GM23338 (cell line): ENCODE results near the gene MLF2. TPM values are rescaled to one million over a fixed set of nuclear protein-coding genes. Genes with fewer than 3 reads are reported as not detected.
A peak's percentile ranks its signal among the peaks of the same experiment; 100 is the strongest.

Experiments
- ATAC-seq: fragments of 200-7000 bp; cut with Tn5 transposase; 3 replicates; pipeline ENCODE4 v1.9.1; 2020
- DNase-seq: peaks from one replicate; pipeline ENCODE4 v3.0.0-alpha.2; 2015; ENCODE audit warnings: low spot score
- H2AFZ ChIP-seq: fragments of 200-600 bp; sonication (generic); 2 replicates; pipeline ENCODE4 v1.8.0; 2016; ENCODE audit warnings: antibody characterized with exemption, mild to moderate bottlenecking, moderate library complexity
- H3F3A ChIP-seq: fragments of 200-600 bp; sonication (generic); replicated peaks from 2 replicates; pipeline ENCODE4 v1.8.0; 2017; ENCODE audit warnings: antibody characterized with exemption, mixed run types, low read depth
- H3K27ac ChIP-seq: fragments of 200-600 bp; sonication (generic); 2 replicates; pipeline ENCODE4 v1.6.1; 2016; ENCODE audit warnings: low read depth
- H3K27me3 ChIP-seq: fragments of 200-600 bp; sonication (generic); 2 replicates; pipeline ENCODE4 v1.8.0; 2016; ENCODE audit warnings: mild to moderate bottlenecking, mixed run types, moderate library complexity; ENCODE audit not compliant: insufficient read depth
- H3K36me3 ChIP-seq: fragments of 200-600 bp; sonication (generic); 2 replicates; pipeline ENCODE4 v1.8.0; 2016; ENCODE audit warnings: mild to moderate bottlenecking; ENCODE audit not compliant: insufficient read depth
- H3K4me1 ChIP-seq: fragments of 200-600 bp; sonication (generic); 2 replicates; pipeline ENCODE4 v1.8.0; 2016; ENCODE audit warnings: mild to moderate bottlenecking, moderate library complexity; ENCODE audit not compliant: insufficient read depth
- H3K4me2 ChIP-seq: fragments of 200-600 bp; sonication (generic); 2 replicates; pipeline ENCODE4 v1.7.1; 2017; ENCODE audit warnings: mixed run types
- H3K4me3 ChIP-seq: fragments of 200-600 bp; sonication (generic); 2 replicates; pipeline ENCODE4 v1.6.1; 2016; ENCODE audit warnings: mixed run types
- H3K79me2 ChIP-seq: fragments of 200-600 bp; sonication (generic); replicated peaks from 2 replicates; pipeline ENCODE4 v1.8.0; 2017; ENCODE audit warnings: mild to moderate bottlenecking; ENCODE audit not compliant: insufficient read depth
- H3K9me2 ChIP-seq: fragments of 200-600 bp; sonication (generic); 2 replicates; pipeline ENCODE4 v1.8.0; 2017; ENCODE audit not compliant: insufficient read depth
- H4K20me1 ChIP-seq: fragments of 200-600 bp; sonication (generic); replicated peaks from 2 replicates; pipeline ENCODE4 v1.8.0; 2017; ENCODE audit warnings: mild to moderate bottlenecking; ENCODE audit not compliant: insufficient read depth
- H3K27ac Mint-ChIP-seq: 2 replicates; pipeline ENCODE4 v1.8.0; 2020; ENCODE audit warnings: inconsistent platforms, mild to moderate bottlenecking, moderate library complexity, mixed read lengths
- H3K27me3 Mint-ChIP-seq: 3 replicates; pipeline ENCODE4 v1.8.0; 2022; ENCODE audit warnings: low read depth, mild to moderate bottlenecking, moderate library complexity, mixed read lengths, inconsistent platforms; ENCODE audit not compliant: insufficient read depth, poor library complexity
- H3K36me3 Mint-ChIP-seq: 3 replicates; pipeline ENCODE4 v1.8.0; 2021; ENCODE audit warnings: low read depth, mild to moderate bottlenecking, inconsistent platforms, moderate library complexity, mixed read lengths
- H3K4me1 Mint-ChIP-seq: 3 replicates; pipeline ENCODE4 v1.8.0; 2020; ENCODE audit warnings: mild to moderate bottlenecking, inconsistent platforms, mixed read lengths
- H3K4me3 Mint-ChIP-seq: 3 replicates; pipeline ENCODE4 v1.8.0; 2021; ENCODE audit warnings: moderate library complexity, mild to moderate bottlenecking, inconsistent platforms, mixed read lengths
- H3K9me3 Mint-ChIP-seq: 3 replicates; pipeline ENCODE4 v1.8.0; 2020; ENCODE audit warnings: moderate library complexity, mild to moderate bottlenecking, inconsistent platforms, mixed read lengths
- CREB1 ChIP-seq: fragments of 250-450 bp; sonication (Bioruptor Pico); IDR thresholded peaks from 2 replicates; pipeline ENCODE4 v1.5.0; 2020; ENCODE audit warnings: low read depth, mild to moderate bottlenecking, moderate library complexity
- EZH2 ChIP-seq: fragments of 200-600 bp; sonication (generic); IDR thresholded peaks from one replicate; pipeline ENCODE4 v1.8.0; 2017; ENCODE audit warnings: antibody characterized with exemption, mild to moderate bottlenecking, low read depth; ENCODE audit not compliant: unreplicated experiment
- EZH2phosphoT487 ChIP-seq: fragments of 200-600 bp; sonication (generic); IDR thresholded peaks from one replicate; pipeline ENCODE4 v1.8.1; 2018; ENCODE audit warnings: antibody characterized with exemption; ENCODE audit not compliant: unreplicated experiment
- JUNB ChIP-seq: IDR thresholded peaks from one replicate; pipeline ENCODE4 v1.6.1; 2016; ENCODE audit warnings: antibody characterized with exemption; ENCODE audit not compliant: unreplicated experiment
- NANOG ChIP-seq: IDR thresholded peaks from 2 replicates; pipeline ENCODE4 v1.6.1; 2016; ENCODE audit warnings: antibody characterized with exemption, borderline replicate concordance
- POLR2AphosphoS5 ChIP-seq: IDR thresholded peaks from 2 replicates; pipeline ENCODE4 v1.6.1; 2016; ENCODE audit warnings: antibody characterized with exemption, low read depth
- STAT1 ChIP-seq: IDR thresholded peaks from one replicate; pipeline ENCODE4 v1.6.1; 2016; ENCODE audit warnings: antibody characterized with exemption; ENCODE audit not compliant: unreplicated experiment
- ZNF114 ChIP-seq: fragments of 250-450 bp; sonication (Bioruptor Pico); IDR thresholded peaks from 2 replicates; pipeline ENCODE4 v1.5.0; 2020; ENCODE audit warnings: mild to moderate bottlenecking, moderate library complexity
- ZNF331 ChIP-seq: fragments of 250-450 bp; sonication (Bioruptor Pico); IDR thresholded peaks from 2 replicates; pipeline ENCODE4 v1.5.0; 2020; ENCODE audit warnings: low read depth, mild to moderate bottlenecking, moderate library complexity
- polyA plus RNA-seq: library from polyadenylated mRNA; unstranded; fragments of >200 nt; fragmentation: Nextera tagmentation; extraction: Ambion mirVana; gene quantifications from 2 replicates; pipeline ENCODE4 v1.2.1, GENCODE V29; 2016
- total RNA-seq: library from RNA; depleted of rRNA; stranded (reverse); fragments of >200 nt; shearing (Covaris generic); gene quantifications from 2 replicates; pipeline ENCODE4 v1.2.3, GENCODE V29; 2014
- TF ChIP-seq, protein P1 (sequence below), 2 experiments: fragments of 200-600 bp in 1 of 2; sonication (generic) in 1 of 2; conservative IDR thresholded peaks; 2 replicates each; pipeline versions ENCODE4 v1.5.1 to v1.6.1; 2016 to 2017; ENCODE audit warnings: antibody characterized with exemption in 2 of 2, low read depth in 2 of 2, mild to moderate bottlenecking in 2 of 2, moderate library complexity in 1 of 2
- TF ChIP-seq, protein P2 (sequence below): IDR thresholded peaks from one replicate; pipeline ENCODE4 v1.6.1; 2018; ENCODE audit warnings: antibody characterized with exemption; ENCODE audit not compliant: unreplicated experiment
- TF ChIP-seq, protein P3 (sequence below): IDR thresholded peaks from 2 replicates; pipeline ENCODE4 v1.6.1; 2016; ENCODE audit warnings: antibody characterized with exemption
- TF ChIP-seq, protein P4 (sequence below): fragments of 250-450 bp; sonication (Bioruptor Pico); IDR thresholded peaks from 2 replicates; pipeline ENCODE4 v1.5.0; 2020; ENCODE audit warnings: mild to moderate bottlenecking, moderate library complexity

MLF2 gene
- total and polyA plus RNA-seq, 2 experiments from 2014 or later: 280 to 289 TPM

DNA sequence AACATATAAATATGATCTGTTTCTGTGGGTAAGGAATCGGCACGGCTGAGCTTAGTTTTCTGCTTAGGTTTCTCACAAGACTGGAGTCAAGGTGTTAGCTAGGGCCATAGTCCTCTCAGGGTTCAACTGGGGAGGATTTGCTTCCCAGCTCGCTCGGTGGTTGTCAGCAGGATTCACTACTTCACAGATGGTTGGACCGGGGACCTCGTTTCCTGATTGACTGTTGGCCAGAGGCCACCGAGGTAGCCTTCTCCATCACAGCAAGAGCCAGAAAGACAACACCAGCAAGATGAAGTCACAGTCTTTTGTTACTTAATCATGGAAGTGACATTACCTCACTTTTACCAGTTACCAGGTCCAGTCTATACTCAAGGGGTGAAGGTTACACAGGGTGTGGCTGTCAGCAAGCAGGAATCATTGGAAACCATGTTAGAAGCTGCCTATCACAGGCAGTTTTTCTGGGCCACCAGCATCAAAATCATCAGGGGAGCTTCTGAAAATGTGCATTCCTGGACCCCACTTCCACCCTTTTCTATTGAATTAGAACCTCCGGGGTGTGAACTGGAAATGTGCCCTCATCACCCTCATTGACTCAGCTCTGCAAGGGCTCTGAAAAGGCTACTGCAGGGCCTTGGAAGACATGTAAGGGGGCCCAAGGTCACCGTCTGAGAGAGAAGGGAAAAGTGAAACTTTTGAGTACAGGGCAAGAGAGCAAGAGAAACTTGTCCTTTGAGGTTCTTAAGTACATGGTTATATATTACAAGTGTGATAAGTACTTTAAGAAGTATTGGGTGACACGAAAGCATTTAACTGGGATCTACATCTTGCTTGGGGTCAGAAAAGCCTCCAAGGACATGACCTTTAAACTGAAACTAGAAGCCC, 18.2 kb downstream of the MLF2 start:
- Histone ChIP-seq H3K36me3 (0 out of 2 replicates have a peak, but pooled peaks cover 1% of the 10 kb centered on the region), H3K79me2 (no peaks in the 10 kb centered on the region), H4K20me1 (0 out of 2 replicates have a peak, but pooled peaks cover 2% of the 10 kb centered on the region), H3K4me2 (no peak overlapping the region), H3K27ac (peak overlapping the region; percentile 2; the same call in 1 of the 2 replicates), H2AFZ (no peak overlapping the region), H3K4me3 (no peak overlapping the region), H3K9me2 (no peaks in the 10 kb centered on the region), H3K4me1 (no peaks in the 10 kb centered on the region), H3F3A (0 out of 2 replicates have a peak, but pooled peaks cover 3% of the 10 kb centered on the region), H3K27me3 (no peaks in the 10 kb centered on the region)
- ATAC-seq (no peak), DNase-seq (no peak)
- Mint-ChIP-seq H3K27me3 (peaks cover 10% of the 10 kb centered on the region), H3K36me3 (peaks cover 16% of the 10 kb centered on the region), H3K27ac (no peak overlapping the region; the same call in 1 of the 2 replicates), H3K9me3 (no peaks in the 10 kb centered on the region), H3K4me3 (no peak overlapping the region), H3K4me1 (peaks cover 7% of the 10 kb centered on the region; the same call in 2 of the 3 replicates)
- TF ChIP-seq, protein P1, sequence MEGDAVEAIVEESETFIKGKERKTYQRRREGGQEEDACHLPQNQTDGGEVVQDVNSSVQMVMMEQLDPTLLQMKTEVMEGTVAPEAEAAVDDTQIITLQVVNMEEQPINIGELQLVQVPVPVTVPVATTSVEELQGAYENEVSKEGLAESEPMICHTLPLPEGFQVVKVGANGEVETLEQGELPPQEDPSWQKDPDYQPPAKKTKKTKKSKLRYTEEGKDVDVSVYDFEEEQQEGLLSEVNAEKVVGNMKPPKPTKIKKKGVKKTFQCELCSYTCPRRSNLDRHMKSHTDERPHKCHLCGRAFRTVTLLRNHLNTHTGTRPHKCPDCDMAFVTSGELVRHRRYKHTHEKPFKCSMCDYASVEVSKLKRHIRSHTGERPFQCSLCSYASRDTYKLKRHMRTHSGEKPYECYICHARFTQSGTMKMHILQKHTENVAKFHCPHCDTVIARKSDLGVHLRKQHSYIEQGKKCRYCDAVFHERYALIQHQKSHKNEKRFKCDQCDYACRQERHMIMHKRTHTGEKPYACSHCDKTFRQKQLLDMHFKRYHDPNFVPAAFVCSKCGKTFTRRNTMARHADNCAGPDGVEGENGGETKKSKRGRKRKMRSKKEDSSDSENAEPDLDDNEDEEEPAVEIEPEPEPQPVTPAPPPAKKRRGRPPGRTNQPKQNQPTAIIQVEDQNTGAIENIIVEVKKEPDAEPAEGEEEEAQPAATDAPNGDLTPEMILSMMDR (conservative IDR thresholded peaks at IDR 0.05; ENCODE audit: low read depth in 2 of 2): no peak
- TF ChIP-seq ZNF114 (CRISPR knock-in tag) (no peak), POLR2AphosphoS5 (no peak), STAT1 (no peak), CREB1 (CRISPR knock-in tag) (no peak), EZH2phosphoT487 (no peak), EZH2 (no peak), ZNF331 (CRISPR knock-in tag) (no peak), JUNB (no peak), NANOG (no peak)
- TF ChIP-seq, protein P2, sequence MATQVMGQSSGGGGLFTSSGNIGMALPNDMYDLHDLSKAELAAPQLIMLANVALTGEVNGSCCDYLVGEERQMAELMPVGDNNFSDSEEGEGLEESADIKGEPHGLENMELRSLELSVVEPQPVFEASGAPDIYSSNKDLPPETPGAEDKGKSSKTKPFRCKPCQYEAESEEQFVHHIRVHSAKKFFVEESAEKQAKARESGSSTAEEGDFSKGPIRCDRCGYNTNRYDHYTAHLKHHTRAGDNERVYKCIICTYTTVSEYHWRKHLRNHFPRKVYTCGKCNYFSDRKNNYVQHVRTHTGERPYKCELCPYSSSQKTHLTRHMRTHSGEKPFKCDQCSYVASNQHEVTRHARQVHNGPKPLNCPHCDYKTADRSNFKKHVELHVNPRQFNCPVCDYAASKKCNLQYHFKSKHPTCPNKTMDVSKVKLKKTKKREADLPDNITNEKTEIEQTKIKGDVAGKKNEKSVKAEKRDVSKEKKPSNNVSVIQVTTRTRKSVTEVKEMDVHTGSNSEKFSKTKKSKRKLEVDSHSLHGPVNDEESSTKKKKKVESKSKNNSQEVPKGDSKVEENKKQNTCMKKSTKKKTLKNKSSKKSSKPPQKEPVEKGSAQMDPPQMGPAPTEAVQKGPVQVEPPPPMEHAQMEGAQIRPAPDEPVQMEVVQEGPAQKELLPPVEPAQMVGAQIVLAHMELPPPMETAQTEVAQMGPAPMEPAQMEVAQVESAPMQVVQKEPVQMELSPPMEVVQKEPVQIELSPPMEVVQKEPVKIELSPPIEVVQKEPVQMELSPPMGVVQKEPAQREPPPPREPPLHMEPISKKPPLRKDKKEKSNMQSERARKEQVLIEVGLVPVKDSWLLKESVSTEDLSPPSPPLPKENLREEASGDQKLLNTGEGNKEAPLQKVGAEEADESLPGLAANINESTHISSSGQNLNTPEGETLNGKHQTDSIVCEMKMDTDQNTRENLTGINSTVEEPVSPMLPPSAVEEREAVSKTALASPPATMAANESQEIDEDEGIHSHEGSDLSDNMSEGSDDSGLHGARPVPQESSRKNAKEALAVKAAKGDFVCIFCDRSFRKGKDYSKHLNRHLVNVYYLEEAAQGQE: no peak
- TF ChIP-seq, protein P3, sequence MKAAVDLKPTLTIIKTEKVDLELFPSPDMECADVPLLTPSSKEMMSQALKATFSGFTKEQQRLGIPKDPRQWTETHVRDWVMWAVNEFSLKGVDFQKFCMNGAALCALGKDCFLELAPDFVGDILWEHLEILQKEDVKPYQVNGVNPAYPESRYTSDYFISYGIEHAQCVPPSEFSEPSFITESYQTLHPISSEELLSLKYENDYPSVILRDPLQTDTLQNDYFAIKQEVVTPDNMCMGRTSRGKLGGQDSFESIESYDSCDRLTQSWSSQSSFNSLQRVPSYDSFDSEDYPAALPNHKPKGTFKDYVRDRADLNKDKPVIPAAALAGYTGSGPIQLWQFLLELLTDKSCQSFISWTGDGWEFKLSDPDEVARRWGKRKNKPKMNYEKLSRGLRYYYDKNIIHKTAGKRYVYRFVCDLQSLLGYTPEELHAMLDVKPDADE: no peak
- TF ChIP-seq, protein P4, sequence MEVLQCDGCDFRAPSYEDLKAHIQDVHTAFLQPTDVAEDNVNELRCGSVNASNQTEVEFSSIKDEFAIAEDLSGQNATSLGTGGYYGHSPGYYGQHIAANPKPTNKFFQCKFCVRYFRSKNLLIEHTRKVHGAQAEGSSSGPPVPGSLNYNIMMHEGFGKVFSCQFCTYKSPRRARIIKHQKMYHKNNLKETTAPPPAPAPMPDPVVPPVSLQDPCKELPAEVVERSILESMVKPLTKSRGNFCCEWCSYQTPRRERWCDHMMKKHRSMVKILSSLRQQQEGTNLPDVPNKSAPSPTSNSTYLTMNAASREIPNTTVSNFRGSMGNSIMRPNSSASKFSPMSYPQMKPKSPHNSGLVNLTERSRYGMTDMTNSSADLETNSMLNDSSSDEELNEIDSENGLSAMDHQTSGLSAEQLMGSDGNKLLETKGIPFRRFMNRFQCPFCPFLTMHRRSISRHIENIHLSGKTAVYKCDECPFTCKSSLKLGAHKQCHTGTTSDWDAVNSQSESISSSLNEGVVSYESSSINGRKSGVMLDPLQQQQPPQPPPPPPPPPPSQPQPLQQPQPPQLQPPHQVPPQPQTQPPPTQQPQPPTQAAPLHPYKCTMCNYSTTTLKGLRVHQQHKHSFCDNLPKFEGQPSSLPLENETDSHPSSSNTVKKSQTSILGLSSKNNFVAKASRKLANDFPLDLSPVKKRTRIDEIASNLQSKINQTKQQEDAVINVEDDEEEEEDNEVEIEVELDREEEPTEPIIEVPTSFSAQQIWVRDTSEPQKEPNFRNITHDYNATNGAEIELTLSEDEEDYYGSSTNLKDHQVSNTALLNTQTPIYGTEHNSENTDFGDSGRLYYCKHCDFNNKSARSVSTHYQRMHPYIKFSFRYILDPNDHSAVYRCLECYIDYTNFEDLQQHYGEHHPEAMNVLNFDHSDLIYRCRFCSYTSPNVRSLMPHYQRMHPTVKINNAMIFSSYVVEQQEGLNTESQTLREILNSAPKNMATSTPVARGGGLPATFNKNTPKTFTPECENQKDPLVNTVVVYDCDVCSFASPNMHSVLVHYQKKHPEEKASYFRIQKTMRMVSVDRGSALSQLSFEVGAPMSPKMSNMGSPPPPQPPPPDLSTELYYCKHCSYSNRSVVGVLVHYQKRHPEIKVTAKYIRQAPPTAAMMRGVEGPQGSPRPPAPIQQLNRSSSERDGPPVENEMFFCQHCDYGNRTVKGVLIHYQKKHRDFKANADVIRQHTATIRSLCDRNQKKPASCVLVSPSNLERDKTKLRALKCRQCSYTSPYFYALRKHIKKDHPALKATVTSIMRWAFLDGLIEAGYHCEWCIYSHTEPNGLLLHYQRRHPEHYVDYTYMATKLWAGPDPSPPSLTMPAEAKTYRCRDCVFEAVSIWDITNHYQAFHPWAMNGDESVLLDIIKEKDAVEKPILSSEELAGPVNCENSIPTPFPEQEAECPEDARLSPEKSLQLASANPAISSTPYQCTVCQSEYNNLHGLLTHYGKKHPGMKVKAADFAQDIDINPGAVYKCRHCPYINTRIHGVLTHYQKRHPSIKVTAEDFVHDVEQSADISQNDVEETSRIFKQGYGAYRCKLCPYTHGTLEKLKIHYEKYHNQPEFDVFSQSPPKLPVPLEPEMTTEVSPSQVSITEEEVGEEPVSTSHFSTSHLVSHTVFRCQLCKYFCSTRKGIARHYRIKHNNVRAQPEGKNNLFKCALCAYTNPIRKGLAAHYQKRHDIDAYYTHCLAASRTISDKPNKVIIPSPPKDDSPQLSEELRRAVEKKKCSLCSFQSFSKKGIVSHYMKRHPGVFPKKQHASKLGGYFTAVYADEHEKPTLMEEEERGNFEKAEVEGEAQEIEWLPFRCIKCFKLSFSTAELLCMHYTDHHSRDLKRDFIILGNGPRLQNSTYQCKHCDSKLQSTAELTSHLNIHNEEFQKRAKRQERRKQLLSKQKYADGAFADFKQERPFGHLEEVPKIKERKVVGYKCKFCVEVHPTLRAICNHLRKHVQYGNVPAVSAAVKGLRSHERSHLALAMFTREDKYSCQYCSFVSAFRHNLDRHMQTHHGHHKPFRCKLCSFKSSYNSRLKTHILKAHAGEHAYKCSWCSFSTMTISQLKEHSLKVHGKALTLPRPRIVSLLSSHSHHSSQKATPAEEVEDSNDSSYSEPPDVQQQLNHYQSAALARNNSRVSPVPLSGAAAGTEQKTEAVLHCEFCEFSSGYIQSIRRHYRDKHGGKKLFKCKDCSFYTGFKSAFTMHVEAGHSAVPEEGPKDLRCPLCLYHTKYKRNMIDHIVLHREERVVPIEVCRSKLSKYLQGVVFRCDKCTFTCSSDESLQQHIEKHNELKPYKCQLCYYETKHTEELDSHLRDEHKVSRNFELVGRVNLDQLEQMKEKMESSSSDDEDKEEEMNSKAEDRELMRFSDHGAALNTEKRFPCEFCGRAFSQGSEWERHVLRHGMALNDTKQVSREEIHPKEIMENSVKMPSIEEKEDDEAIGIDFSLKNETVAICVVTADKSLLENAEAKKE (CRISPR knock-in tag): no peak
